Esophagus squamous epithelium (tissue), 4 donors: ENCODE measurements around the gene ARHGAP27.

ENCODE experiments used
- POLR2A ChIP-seq, 4 donors: fragments of 450-650 bp; IDR thresholded peaks; one replicate each; pipeline ENCODE4 v1.6.1; 2017; ENCODE audit warnings: antibody characterized with exemption in 4 of 4, mild to moderate bottlenecking in 4 of 4, moderate library complexity in 3 of 4
- TF ChIP-seq, protein P1 (sequence below), 6 experiments: fragments of 450-650 bp in 4 of 6; fragments of 200-600 bp in 2 of 6; sonication (generic) in 2 of 6; IDR thresholded peaks; one replicate each; pipeline ENCODE4 v1.5.1; 2016 to 2019; ENCODE audit warnings: antibody characterized with exemption in 6 of 6, mild to moderate bottlenecking in 4 of 6, moderate library complexity in 4 of 6

DNA sequence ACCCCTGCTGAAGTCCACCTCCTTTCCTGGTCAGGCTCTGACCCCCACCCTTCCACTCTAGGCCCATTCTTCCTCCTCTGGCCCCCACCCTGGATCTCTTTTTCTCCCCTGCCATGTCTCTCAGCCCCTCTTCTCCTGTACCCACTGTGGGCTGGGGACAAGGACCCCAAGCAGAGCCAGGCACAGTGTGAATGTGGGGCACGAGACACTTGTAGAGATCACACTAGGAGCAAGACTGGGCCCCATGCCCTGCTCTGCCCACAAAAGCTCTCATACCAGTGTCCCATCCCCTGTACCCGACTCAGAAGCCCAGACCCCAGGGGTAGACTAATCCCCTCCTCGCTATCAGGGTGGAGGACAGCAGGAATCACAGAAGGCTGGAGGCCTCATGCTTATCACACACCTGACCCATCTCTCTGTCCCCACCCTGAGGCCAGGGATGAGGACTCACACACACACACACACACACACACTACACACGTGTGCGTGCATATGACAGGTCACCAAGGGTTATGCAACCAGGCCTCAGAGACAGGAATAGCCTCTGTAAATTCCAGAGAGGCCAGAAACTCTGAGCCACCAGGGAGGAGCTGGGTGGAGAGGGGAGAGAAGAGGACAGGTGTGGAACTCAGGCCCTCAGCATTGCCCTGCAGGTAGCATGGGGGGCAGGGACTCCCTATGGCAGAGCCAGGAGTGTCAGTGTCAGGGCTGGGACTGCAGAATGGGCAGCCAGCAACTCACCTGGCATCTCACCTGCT is 21.1 kb downstream of the ARHGAP27 start:
- TF ChIP-seq, protein P1, sequence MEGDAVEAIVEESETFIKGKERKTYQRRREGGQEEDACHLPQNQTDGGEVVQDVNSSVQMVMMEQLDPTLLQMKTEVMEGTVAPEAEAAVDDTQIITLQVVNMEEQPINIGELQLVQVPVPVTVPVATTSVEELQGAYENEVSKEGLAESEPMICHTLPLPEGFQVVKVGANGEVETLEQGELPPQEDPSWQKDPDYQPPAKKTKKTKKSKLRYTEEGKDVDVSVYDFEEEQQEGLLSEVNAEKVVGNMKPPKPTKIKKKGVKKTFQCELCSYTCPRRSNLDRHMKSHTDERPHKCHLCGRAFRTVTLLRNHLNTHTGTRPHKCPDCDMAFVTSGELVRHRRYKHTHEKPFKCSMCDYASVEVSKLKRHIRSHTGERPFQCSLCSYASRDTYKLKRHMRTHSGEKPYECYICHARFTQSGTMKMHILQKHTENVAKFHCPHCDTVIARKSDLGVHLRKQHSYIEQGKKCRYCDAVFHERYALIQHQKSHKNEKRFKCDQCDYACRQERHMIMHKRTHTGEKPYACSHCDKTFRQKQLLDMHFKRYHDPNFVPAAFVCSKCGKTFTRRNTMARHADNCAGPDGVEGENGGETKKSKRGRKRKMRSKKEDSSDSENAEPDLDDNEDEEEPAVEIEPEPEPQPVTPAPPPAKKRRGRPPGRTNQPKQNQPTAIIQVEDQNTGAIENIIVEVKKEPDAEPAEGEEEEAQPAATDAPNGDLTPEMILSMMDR (IDR thresholded peaks at IDR 0.05): no peak
- TF ChIP-seq POLR2A (IDR thresholded peaks at IDR 0.05): no peak
